Vagina (tissue), 2 donors: ENCODE results near the gene RPS6KA2.

Experiments used
- CTCF ChIP-seq, 3 experiments: fragments of 450-650 bp in 2 of 3; fragments of 200-600 bp in 1 of 3; sonication (generic) in 1 of 3; IDR thresholded peaks; one replicate each; pipeline ENCODE4 v1.5.1; 2017 to 2019; ENCODE audit warnings: antibody characterized with exemption in 3 of 3, mild to moderate bottlenecking in 2 of 3, moderate library complexity in 2 of 3
- POLR2A ChIP-seq, 2 donors: fragments of 450-650 bp; IDR thresholded peaks; one replicate each; pipeline ENCODE4 v1.6.1; 2017; ENCODE audit warnings: antibody characterized with exemption in 2 of 2, mild to moderate bottlenecking in 2 of 2, moderate library complexity in 2 of 2
- POLR2AphosphoS5 ChIP-seq, 2 donors: sonication (generic); formaldehyde crosslinking; IDR thresholded peaks; one replicate each; pipeline ENCODE4 v1.9.0; 2017; ENCODE audit warnings: antibody characterized with exemption in 2 of 2, mild to moderate bottlenecking in 2 of 2, low read depth in 1 of 2; ENCODE audit not compliant: insufficient read depth in 1 of 2

GRCh38 chr6:166472636-166473035 lies 154.4 kb downstream of the RPS6KA2 start:
- no peak for TF ChIP-seq CTCF (IDR thresholded peaks at IDR 0.05)
- no peak for TF ChIP-seq POLR2AphosphoS5 (IDR thresholded peaks at IDR 0.05; ENCODE audit: insufficient read depth in 1 of 2, low read depth in 1 of 2)
- no peak for TF ChIP-seq POLR2A (IDR thresholded peaks at IDR 0.05)
